Rectal smooth muscle tissue (tissue), 1 donor: ENCODE measurements around the gene TOP2A.

ENCODE experiments used
- H3K27ac ChIP-seq: one replicate; pipeline ENCODE4 v1.7.0; 2013; ENCODE audit warnings: low read depth, low read length, inconsistent platforms
- H3K27me3 ChIP-seq: one replicate; pipeline ENCODE4 v1.7.0; 2013; ENCODE audit warnings: low read length; ENCODE audit not compliant: control insufficient read depth, insufficient read depth
- H3K36me3 ChIP-seq: one replicate; pipeline ENCODE4 v1.7.0; 2013; ENCODE audit warnings: low read length; ENCODE audit not compliant: control insufficient read depth, insufficient read depth
- H3K4me1 ChIP-seq: one replicate; pipeline ENCODE4 v1.7.0; 2013; ENCODE audit warnings: low read length; ENCODE audit not compliant: control insufficient read depth, insufficient read depth
- H3K4me3 ChIP-seq: one replicate; pipeline ENCODE4 v1.7.0; 2013; ENCODE audit warnings: low read length
- H3K9ac ChIP-seq: one replicate; pipeline ENCODE4 v1.7.0; 2013; ENCODE audit warnings: low read length

TOP2A gene, protein sequence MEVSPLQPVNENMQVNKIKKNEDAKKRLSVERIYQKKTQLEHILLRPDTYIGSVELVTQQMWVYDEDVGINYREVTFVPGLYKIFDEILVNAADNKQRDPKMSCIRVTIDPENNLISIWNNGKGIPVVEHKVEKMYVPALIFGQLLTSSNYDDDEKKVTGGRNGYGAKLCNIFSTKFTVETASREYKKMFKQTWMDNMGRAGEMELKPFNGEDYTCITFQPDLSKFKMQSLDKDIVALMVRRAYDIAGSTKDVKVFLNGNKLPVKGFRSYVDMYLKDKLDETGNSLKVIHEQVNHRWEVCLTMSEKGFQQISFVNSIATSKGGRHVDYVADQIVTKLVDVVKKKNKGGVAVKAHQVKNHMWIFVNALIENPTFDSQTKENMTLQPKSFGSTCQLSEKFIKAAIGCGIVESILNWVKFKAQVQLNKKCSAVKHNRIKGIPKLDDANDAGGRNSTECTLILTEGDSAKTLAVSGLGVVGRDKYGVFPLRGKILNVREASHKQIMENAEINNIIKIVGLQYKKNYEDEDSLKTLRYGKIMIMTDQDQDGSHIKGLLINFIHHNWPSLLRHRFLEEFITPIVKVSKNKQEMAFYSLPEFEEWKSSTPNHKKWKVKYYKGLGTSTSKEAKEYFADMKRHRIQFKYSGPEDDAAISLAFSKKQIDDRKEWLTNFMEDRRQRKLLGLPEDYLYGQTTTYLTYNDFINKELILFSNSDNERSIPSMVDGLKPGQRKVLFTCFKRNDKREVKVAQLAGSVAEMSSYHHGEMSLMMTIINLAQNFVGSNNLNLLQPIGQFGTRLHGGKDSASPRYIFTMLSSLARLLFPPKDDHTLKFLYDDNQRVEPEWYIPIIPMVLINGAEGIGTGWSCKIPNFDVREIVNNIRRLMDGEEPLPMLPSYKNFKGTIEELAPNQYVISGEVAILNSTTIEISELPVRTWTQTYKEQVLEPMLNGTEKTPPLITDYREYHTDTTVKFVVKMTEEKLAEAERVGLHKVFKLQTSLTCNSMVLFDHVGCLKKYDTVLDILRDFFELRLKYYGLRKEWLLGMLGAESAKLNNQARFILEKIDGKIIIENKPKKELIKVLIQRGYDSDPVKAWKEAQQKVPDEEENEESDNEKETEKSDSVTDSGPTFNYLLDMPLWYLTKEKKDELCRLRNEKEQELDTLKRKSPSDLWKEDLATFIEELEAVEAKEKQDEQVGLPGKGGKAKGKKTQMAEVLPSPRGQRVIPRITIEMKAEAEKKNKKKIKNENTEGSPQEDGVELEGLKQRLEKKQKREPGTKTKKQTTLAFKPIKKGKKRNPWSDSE (N-terminal part only)

GRCh38 chr17:40417609-40418427 is at the start of gene TOP2A:
Gene TOP2A, minus strand, starts transcription at chr17:40417896. Its CDS starts 105 bp downstream, at chr17:40417791.
- no peaks in the 10 kb centered on the region for H3K27me3 ChIP-seq
- peak within 1 kb of the TSS; percentile 64 for H3K27ac ChIP-seq
- peak within 1 kb of the TSS; percentile 29 for H3K9ac ChIP-seq
- peaks cover 7% of the 10 kb centered on the region for H3K4me1 ChIP-seq
- H3K4me3 ChIP-seq, result peak within 1 kb of the TSS; percentile 72
- H3K36me3 ChIP-seq, result no peaks in the 10 kb centered on the region

DNA sequence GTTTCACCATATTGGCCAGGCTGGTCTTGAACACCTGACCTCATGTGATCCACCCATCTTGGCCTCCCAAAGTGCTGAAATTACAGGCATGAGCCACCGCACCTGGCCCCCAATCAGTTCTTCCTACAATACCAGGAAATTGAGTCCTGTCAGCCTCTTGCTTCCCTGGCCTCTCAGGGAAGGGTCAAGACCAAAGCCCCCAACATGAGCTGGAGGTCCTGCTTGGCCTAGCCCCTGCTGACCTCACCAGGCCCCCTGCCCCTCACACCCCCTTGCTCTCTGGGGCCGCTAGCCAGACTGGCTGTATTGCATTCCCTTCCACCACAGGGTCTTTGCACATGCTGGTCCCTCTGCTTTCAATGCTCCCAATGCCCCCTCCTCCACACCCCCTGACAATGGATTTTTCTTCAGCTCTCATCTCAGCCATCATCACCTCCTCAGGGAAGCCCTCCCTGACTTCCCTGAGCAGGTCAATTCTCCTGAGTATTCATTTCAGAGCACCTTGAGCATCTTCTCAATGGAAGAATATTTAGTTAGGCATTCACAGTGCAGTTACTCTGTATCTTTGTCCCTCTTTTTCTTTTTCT is 49.7 kb upstream of the TOP2A start:
- Histone ChIP-seq H3K27ac (no peak overlapping the region), H3K27me3 (no peaks in the 10 kb centered on the region), H3K36me3 (no peaks in the 10 kb centered on the region), H3K9ac (no peak overlapping the region), H3K4me3 (no peak overlapping the region), H3K4me1 (peaks cover 22% of the 10 kb centered on the region)

- Histone ChIP-seq H3K4me3 (no peak overlapping the region), H3K36me3 (no peaks in the 10 kb centered on the region), H3K27me3 (no peaks in the 10 kb centered on the region), H3K4me1 (peaks cover 24% of the 10 kb centered on the region), H3K27ac (no peak overlapping the region), H3K9ac (no peak overlapping the region)
Measured at GRCh38 chr17:40466298-40466971, 48.7 kb upstream of the TOP2A start.

- H3K27ac ChIP-seq, result no peak overlapping the region
- no peaks in the 10 kb centered on the region for H3K27me3 ChIP-seq
- H3K9ac ChIP-seq, result no peak overlapping the region
- peaks cover 33% of the 10 kb centered on the region for H3K4me1 ChIP-seq
- H3K4me3 ChIP-seq, result no peak overlapping the region
- no peaks in the 10 kb centered on the region for H3K36me3 ChIP-seq
Measured at GRCh38 chr17:40464392-40464855, 46.7 kb upstream of the TOP2A start.

DNA sequence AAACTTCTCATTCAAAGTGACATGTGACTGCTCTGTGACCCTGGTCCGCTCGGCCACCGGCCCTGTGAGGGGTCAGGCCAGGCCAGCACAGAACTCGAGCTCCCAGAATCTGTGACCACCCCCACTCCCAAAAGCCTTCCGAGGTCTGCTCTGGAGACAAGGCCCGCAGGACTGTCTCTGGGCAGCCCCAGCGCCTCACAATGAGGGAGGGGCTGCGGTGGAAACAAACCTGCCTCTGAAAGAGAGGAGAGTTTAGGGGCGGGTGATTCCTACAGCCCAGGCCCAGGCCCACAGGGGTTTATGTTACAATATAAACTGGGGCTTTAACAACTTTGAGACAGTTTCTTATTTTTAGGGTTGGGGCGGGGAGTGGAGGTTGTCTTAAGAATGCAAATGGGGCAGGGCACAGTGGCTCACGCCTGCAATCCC is 45.4 kb upstream of the TOP2A start:
- H3K27me3 ChIP-seq, result no peaks in the 10 kb centered on the region
- no peak overlapping the region for H3K9ac ChIP-seq
- H3K36me3 ChIP-seq, result no peaks in the 10 kb centered on the region
- peaks cover 45% of the 10 kb centered on the region for H3K4me1 ChIP-seq
- peak overlapping the region; percentile 15 for H3K27ac ChIP-seq
- no peak overlapping the region for H3K4me3 ChIP-seq

- peak overlapping the region; percentile 55 for H3K27ac ChIP-seq
- H3K36me3 ChIP-seq, result no peaks in the 10 kb centered on the region
- H3K4me1 ChIP-seq, result peaks cover 51% of the 10 kb centered on the region
- H3K27me3 ChIP-seq, result no peaks in the 10 kb centered on the region
- H3K4me3 ChIP-seq, result no peak overlapping the region
- no peak overlapping the region for H3K9ac ChIP-seq
Measured at GRCh38 chr17:40462343-40463121, 44.8 kb upstream of the TOP2A start.

DNA sequence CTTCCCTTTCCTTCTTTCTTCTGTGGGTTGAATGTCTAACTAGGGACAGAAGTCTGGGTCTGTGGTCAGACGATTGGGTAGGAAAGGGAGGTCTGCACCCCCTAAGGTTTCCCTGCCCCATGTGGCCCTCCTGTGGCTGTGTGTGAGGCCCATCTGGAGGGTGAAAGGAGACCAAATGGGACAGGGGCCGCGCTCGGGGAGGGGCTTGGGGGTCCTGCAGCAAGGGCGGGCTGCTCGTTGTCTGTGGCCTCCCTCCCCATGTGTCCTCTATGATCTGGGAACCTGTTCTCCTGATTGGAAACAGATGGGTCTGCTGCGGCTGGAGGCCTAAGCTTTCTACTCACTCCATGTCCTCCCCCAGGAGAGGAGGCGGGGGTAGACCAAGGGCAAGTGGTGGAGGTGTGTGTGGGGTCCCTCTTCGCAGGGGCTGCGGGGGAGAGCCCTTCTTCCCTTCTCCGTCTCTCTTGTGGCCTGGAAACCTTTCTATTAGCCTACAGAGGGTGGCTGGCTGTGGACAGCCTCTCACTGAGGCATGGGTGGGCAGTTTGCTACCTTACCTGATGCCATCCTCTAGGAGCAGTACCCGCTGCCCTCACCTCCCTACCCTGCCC is 44.1 kb upstream of the TOP2A start:
- Histone ChIP-seq H3K4me3 (no peak overlapping the region), H3K27ac (peak overlapping the region; percentile 55), H3K9ac (no peak overlapping the region), H3K4me1 (peaks cover 58% of the 10 kb centered on the region), H3K36me3 (peaks cover 5% of the 10 kb centered on the region), H3K27me3 (no peaks in the 10 kb centered on the region)

- Histone ChIP-seq H3K27ac (peak overlapping the region; percentile 55), H3K27me3 (no peaks in the 10 kb centered on the region), H3K9ac (no peak overlapping the region), H3K4me3 (no peak overlapping the region), H3K4me1 (peaks cover 65% of the 10 kb centered on the region), H3K36me3 (peaks cover 12% of the 10 kb centered on the region)
Measured at GRCh38 chr17:40460968-40461731, 43.5 kb upstream of the TOP2A start.

- Histone ChIP-seq H3K4me3 (no peak overlapping the region), H3K4me1 (peaks cover 70% of the 10 kb centered on the region), H3K27me3 (no peaks in the 10 kb centered on the region), H3K36me3 (peaks cover 14% of the 10 kb centered on the region), H3K9ac (no peak overlapping the region), H3K27ac (peak overlapping the region; percentile 55)
Measured at GRCh38 chr17:40460604-40460967, 42.9 kb upstream of the TOP2A start.
